NB4 (cell line): Measurements from ENCODE around the gene TPRG1L.

ENCODE experiments used
- DNase-seq: peaks from one replicate; pipeline ENCODE4 v3.0.0; 2010; ENCODE audit warnings: low read depth
- H3K4me3 ChIP-seq: one replicate; pipeline ENCODE4 v1.5.1; 2011; ENCODE audit warnings: mild to moderate bottlenecking, low read depth, low read length, moderate library complexity
- MYC ChIP-seq: IDR thresholded peaks from 2 replicates; pipeline ENCODE4 v1.6.1; 2011; ENCODE audit warnings: low read depth, low read length
- POLR2A ChIP-seq: IDR thresholded peaks from 2 replicates; pipeline ENCODE4 v1.6.1; 2011; ENCODE audit warnings: mild to moderate bottlenecking; ENCODE audit not compliant: insufficient read length; ENCODE audit errors: extremely low read depth
- TF ChIP-seq, protein P1 (sequence below): IDR thresholded peaks from one replicate; pipeline ENCODE4 v1.5.1; 2012; ENCODE audit warnings: low read depth, low read length
- TF ChIP-seq, protein P2 (sequence below): IDR thresholded peaks from 2 replicates; pipeline ENCODE4 v1.6.1; 2011; ENCODE audit warnings: low read depth, low read length

Gene TPRG1L

DNA sequence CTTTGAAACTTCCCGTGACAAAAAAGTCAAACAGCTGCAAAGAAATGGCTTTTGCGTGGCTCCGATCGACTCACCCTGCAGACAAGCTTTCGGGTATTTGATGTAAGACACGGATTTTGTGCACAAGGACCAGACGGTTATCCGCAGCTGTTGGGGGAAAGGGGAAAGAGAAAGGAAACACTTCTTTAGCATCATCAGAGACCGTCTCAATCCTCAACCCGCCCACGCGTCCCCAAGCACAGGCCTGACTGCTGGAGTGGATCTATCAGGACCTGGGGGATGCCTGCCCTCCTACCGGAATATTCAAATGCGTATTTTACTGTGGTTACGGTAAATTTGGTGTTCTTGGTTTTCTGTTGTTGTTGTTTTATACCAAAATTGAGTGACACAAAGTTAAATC, 13.9 kb downstream of the TPRG1L start:
- no peak overlapping the region for H3K4me3 ChIP-seq
- TF ChIP-seq, protein P1, sequence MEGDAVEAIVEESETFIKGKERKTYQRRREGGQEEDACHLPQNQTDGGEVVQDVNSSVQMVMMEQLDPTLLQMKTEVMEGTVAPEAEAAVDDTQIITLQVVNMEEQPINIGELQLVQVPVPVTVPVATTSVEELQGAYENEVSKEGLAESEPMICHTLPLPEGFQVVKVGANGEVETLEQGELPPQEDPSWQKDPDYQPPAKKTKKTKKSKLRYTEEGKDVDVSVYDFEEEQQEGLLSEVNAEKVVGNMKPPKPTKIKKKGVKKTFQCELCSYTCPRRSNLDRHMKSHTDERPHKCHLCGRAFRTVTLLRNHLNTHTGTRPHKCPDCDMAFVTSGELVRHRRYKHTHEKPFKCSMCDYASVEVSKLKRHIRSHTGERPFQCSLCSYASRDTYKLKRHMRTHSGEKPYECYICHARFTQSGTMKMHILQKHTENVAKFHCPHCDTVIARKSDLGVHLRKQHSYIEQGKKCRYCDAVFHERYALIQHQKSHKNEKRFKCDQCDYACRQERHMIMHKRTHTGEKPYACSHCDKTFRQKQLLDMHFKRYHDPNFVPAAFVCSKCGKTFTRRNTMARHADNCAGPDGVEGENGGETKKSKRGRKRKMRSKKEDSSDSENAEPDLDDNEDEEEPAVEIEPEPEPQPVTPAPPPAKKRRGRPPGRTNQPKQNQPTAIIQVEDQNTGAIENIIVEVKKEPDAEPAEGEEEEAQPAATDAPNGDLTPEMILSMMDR = no peak
- no peak for TF ChIP-seq MYC
- TF ChIP-seq, protein P2, sequence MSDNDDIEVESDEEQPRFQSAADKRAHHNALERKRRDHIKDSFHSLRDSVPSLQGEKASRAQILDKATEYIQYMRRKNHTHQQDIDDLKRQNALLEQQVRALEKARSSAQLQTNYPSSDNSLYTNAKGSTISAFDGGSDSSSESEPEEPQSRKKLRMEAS = no peak
- DNase-seq = no peak

DNA sequence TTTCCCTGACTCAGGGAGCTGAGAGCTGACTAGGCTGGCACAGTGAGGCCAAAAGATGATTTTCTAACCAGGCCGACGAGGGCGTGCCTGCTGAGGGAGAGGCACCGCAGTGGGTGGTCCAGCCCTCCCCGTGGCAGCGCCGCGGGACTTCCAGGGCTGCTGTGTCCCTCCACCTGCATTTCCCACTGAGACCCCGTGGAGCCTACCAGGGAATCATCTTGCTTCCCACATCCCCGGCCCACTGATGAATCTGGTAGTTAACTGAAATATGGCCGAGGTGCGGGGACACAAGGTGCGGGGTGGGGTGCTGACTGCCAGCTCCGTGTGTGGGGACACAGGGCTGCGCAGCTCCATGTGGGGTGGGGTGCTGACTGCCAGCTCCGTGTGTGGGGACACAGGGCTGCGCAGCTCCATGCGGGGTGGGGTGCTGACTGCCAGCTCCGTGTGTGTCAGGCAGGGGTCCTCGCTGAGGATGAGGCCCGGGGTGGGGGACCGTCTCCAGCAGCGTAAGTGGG, 14.6 kb downstream of the TPRG1L start:
- TF ChIP-seq, protein P1 = no peak
- TF ChIP-seq, protein P2 = no peak
- no peak for TF ChIP-seq MYC
- no peak for TF ChIP-seq POLR2A
- no peak for DNase-seq
- H3K4me3 ChIP-seq = no peak overlapping the region

DNA sequence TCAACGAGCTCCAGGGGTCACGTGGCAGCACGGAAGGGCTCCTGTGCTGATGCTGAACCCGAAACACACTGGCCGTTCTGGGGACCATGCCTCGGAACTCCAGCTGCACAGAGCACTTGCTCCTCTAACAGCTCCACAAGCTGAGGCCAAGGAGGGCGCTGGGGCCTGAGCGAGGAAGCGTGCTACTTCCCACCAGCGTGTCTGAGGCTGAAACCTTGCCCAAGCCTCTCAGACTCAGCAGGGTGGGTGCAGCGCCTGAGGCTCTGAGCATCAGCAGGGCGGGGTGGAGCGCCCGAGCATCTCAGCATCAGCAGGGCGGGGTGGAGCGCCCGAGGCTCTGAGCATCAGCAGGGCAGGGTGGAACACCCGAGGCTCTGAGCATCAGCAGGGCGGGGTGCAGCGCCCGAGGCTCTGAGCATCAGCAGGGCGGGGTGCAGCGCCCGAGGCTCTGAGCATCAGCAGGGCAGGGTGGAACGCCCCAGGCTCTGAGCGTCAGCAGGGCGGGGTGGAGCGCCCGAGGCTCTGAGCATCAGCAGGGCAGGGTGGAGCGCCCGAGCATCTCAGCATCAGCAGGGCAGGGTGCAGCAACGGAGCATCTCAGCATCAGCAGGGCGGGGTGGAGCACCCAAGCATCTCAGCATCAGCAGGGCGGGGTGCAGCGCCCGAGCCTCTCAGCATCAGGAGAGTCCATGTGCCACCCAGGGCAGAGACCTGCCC, 15.5 kb downstream of the TPRG1L start:
- H3K4me3 ChIP-seq = no peak overlapping the region
- DNase-seq = no peak
- TF ChIP-seq, protein P2 = no peak
- TF ChIP-seq MYC (no peak), POLR2A (no peak)
- TF ChIP-seq, protein P1 = no peak

DNA sequence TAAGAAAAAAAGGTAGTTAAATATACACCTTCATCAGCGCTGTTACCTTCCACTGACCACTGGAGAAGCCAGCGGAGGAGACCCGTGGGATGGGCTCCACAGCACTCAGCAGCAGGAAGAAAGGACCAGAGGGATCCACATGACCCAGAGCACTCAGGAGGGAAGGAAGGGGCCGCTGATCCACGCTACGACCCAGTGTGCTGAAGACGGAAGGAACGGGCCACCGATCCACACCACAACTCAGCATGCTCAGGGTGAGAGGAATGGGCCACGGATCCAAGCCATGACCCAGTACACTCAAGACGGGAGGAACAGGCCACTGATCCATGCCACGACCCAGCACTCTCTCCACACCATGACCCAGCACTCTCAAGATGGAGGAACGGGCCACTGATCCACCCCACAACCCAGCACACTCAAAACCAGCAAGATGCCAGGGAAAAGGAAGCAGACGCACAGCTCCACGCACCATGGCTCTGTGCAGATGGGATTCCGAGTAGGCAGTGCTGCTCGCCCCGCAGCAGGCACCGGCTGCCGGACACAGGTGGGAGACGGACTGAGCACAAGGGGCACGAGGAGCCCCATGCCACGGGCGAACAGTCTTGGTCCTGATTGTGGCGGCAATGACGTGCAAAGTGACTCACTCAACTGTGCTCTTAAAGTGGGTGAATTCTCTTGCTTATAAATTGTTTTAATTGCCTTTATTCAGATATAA, 16.4 kb downstream of the TPRG1L start:
- no peak for DNase-seq
- H3K4me3 ChIP-seq = no peak overlapping the region
- TF ChIP-seq, protein P2 = no peak

DNA sequence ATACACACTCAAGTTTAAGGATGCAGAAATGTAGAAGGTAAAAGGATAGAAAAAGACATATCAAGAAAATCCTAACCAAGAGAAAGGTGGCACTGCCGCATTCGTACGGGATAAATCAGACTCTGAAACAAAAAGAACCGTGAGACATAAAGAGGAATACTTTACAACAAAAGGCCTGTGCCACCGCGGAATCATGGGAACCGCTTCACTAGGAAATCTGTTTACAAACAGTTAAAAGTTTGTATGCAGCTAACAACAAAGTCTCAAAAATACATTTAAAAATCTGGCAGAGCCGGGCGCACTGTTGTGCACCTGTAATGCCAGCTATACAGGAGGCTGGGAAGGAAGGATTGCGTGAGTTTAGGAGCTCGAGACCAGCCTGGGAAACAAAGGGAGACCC, 17.0 kb downstream of the TPRG1L start:
- TF ChIP-seq POLR2A (no peak), MYC (no peak)
- TF ChIP-seq, protein P1 = no peak
- TF ChIP-seq, protein P2 = no peak
- H3K4me3 ChIP-seq = no peak overlapping the region
- DNase-seq = no peak

DNA sequence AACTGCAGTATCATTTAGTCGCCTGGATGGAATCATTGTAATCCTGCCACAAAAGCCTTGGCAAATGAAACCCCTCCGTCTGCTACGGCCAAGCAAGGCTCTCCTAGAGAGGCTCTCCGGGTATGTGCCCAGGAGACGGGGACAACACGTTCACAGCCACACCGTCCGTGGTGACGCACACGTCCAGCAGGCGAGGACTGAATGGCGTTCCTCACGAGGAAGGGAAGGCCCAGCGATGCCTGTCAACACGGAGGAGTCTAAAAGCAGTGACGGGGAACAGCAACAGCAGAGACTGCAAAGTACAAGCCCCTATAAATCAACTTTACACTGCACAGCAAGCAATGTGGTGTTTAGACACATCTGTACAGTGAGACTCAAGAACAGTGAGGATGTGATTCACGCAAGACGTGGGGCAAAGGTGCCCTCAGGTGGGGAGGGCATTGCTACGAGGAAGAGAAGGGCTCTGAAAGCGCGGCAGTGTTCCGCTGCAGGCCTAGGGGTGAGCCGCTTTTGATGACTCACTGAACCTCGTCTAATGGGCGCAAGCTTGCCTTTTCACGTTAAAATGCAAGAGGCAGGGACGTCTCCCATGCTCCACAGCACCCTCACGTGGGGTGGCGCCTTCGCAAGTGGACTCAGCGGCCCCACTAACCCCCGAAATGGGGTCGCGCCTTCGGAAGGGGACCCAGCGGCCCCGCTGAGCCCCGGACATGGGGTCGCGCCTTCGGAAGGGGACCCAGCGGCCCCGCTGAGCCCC, 18.3 kb downstream of the TPRG1L start:
- DNase-seq = no peak
- no peak overlapping the region for H3K4me3 ChIP-seq
- TF ChIP-seq, protein P2 = no peak
- TF ChIP-seq MYC (no peak), POLR2A (no peak)
- TF ChIP-seq, protein P1 = no peak
